ENCODE data around the gene THOP1.
"Not testable (repeated sequence)": the region's sequence is repeated elsewhere in the genome, so short reads cannot be mapped to it uniquely, and the experiment has no call there.

Gene THOP1

GRCh38 chr19:2782936-2783780 is 2.1 kb upstream of the THOP1 start, which contains the start of gene SGTA:
Gene SGTA (minus strand): TSS chr19:2783273. CDS start chr19:2769068, 14,205 bp downstream.
- DNase-seq (ENCODE audit: low read depth): peak; percentile 96

DNA sequence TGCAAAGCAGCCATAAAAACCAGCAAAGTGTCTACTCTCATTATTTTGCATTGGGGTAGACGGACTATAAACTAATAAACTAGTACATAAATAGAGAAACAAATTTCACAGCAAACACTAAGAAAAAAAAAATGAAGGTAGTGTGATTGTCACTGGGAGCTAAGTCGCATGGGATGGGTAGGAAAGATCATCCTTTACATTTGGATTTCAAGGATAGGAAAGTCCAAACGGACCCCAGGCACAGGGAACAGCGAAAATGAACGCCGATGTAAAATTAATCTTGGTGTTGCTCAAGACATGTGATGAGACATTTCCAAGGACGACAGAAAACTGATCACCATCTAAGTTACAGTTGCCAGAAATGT is 1.5 kb upstream of the THOP1 start:
- no peak for DNase-seq (ENCODE audit: low read depth)

- no peak for DNase-seq (ENCODE audit: low read depth)
Observed at GRCh38 chr19:2787115-2787514, 1.8 kb downstream of the THOP1 start.

DNA sequence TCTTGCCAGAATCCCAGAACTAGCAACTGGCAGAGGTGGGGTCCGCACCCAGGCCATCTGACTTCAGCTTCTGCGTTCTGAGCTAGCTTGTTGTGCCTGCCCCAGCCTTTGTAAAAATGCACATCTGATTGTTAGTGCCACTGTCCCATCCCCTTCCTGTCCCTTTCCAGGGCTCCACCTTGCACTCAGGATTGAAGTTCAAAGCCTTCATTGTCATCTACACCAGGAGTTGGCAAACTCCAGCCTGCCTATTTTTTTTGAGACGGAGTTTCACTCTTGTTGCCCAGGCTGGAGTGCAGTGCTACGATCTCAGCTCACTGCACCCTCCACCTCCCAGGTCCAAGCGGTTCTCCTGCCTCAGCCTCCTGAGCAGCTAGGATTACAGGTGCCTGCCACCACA is 2.9 kb downstream of the THOP1 start:
- no peak for DNase-seq (ENCODE audit: low read depth)

DNA sequence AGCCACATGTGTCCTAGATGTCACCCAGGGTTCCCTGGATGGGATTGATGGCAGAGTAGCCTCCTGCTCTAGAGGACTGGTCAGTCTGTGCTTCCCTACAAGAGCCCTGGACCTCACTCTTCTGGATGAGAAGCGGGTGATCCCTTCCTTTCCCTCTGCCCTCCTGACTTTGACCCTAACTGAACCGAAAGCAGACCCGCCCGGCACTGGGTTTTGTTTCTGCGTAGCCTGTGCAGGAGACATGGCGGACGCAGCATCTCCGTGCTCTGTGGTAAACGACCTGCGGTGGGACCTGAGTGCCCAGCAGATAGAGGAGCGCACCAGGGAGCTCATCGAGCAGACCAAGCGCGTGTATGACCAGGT is 4.9 kb downstream of the THOP1 start:
- no peak for DNase-seq (ENCODE audit: low read depth)

DNA sequence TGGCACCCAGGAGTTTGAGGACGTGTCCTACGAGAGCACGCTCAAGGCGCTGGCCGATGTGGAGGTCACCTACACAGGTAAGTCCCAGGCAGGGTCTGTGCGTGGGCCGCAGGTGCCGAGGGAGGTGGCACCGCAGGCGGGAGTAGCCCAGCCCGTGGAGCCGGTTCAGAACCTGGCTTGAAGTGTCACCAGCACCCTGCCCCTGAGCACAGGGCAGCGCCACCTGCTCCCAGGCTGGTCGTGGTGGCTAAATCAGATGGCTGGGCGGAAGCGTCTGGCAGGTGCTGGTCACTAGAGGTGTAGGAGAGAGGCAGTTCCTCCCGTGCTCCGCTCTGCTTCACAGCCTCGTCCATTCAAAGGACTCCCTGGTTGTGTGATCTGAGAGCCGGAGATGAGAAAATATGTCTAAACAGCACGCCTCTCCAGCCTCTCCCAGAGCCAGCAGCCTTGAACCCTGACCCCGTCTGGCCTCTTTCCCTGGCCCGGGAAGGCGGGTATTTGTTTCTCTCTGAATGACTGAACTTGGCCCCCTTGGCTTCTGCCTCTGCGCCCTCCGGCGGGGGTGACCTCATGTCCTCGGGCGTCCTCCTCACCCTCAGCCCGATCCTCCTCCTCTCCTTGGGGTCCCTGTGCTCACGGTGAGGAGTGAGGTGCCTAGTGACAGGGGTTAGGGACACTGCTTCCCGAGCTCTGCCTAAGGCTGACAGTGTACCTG is 5.4 kb downstream of the THOP1 start:
- no peak for DNase-seq (ENCODE audit: low read depth)

GRCh38 chr19:2791440-2791839 is 6.1 kb downstream of the THOP1 start:
- DNase-seq (ENCODE audit: low read depth): no peak

- DNase-seq (ENCODE audit: low read depth): no peak
Observed at GRCh38 chr19:2791876-2792275, 6.6 kb downstream of the THOP1 start.

DNA sequence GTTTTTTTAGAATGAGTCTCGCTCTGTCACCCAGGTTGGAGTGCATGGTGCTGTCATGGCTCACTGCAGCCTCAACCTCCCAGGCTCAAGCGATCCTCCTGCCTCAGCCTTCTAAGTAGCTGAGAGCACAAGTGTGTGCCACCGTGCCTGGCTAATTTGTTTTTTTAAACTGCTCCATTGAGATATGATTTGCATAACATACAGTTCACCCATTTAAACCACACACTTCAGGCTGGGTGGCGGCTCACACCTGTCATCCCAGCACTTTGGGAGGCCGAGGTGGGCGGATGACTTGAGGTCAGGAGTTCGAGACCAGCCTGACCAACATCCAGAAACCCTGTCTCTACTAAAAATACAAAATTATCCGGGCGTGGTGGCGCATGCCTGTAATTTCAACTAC is 7.4 kb downstream of the THOP1 start:
- not testable (repeated sequence) for DNase-seq (ENCODE audit: low read depth)

- DNase-seq (ENCODE audit: low read depth): no peak
Observed at GRCh38 chr19:2793126-2793525, 7.8 kb downstream of the THOP1 start.

DNA sequence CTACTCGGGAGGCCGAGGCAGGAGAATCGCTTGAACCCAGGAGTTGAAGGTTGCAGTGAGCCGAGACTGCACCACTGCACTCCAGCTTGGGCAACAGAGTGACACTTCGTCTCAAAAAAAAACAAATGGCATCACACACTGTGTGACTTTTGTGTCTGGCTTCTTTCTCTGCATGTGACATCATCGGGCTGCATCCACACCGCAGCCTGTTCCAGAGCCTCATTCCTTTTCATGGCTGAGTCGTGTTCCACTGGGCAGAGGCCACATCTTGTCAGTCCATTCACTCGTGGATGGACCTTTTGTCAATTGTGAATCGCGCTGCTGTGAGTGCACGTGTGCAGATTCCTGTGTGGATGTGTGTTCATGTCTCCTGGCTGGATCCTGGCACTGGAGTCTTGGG is 8.3 kb downstream of the THOP1 start:
- DNase-seq (ENCODE audit: low read depth): no peak

DNA sequence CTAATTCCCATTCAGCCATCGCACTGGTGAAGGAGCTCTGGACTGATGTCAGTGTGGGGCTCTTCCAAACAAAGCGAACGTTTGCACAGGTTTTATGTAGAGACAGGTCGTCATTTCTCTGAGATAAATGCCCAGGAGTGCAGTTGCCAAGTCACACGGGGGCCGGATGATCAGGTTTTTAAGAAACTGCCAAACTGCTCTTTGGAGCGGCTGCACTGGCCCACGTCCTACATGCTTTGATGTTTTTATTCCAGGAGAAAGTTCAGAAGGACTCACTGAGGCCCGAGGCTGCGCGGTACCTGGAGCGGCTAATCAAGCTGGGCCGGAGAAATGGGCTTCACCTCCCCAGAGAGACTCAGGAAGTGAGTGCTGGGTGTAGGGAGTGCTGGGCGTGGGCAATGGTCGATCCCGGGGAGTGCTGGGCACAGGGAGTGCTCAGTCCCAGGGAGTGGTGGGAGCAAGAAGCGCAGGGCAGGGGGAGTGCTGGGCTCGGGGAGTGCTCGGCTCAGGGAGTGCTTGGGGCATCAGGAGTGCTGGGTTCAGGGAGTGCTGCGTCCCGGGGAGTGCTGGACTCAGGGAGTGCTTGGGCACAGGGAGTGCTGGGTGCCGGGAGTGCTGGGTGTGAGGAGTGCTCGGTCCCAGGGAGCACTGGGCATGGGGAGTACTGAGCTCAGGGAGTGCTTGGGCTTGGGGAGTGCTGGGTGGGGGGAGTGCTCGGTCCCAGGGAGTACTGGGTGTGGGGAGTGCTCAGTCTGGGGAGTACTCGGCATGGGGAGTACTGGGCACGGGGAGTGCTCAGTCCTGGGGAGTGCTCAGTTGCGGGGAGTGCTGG is 10.7 kb downstream of the THOP1 start:
- DNase-seq (ENCODE audit: low read depth): no peak

GRCh38 chr19:2796659-2797266 is 11.5 kb downstream of the THOP1 start:
- no peak for DNase-seq (ENCODE audit: low read depth)

DNA sequence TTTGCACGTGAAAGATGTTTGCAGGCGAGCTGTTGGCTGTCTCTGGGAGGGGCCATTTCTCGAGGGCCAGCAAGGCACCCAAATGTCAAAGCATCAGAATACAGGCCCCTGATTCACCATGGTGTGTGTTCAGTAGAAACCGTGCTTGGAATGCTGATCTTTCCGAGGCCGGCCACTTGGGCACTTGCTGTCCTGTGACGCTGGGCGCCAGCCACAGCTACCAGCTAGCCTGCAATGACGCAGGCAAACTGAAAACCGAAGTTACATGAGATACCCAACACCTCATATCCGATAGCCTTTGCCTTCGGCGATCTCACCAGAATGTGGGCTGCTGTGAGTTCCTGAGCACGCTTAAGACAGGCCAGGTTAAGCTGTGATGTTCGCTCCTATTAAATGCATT is 12.0 kb downstream of the THOP1 start:
- no peak for DNase-seq (ENCODE audit: low read depth)

DNA sequence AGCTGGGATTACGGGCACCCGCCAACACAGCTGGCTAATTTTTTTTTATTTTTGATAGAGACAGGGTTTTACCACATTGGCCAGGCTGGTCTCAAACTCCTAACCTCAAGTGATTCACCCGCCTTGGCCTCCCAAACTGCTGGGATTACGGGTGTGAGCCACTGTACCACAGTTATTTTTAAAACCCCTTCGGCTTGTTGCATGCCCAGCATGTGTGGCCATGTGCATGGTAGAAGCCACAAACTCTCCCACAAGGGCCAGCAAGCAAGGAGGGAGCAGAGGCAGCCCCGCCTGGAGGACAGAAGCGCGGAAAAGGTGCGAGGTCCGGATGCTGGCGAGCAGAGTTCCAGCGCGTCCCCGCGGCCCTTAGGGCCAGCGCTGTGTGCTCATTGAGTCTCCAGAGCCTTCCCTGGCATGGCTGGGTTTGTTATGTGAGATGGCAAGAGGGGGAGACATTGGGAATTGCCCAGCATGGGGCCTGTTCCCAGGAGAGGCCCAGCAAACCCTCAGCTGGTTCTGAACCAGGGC is 12.9 kb downstream of the THOP1 start:
- DNase-seq (ENCODE audit: low read depth): no peak

DNA sequence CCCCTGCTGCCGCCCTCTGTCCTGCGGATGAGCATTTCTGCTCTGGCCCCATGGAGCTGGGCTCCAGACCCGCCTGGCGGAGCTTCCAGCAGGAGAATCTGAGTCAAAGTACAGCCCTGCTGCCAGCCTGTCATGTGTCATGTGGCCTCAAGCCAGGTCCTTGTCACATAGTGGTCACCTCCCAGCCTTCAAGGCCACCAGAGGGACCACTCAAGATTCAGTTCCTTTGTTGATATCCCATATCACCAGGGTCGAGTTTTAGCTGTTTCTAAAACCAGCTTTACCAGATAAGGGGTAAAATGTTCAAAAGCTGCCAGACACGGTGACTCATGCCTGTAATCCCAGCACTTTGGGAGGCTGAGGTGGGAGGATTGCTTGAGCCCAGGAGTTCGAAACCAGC is 13.4 kb downstream of the THOP1 start:
- DNase-seq (ENCODE audit: low read depth): no peak

GRCh38 chr19:2799273-2800020 is 14.1 kb downstream of the THOP1 start:
- DNase-seq (ENCODE audit: low read depth): no peak

DNA sequence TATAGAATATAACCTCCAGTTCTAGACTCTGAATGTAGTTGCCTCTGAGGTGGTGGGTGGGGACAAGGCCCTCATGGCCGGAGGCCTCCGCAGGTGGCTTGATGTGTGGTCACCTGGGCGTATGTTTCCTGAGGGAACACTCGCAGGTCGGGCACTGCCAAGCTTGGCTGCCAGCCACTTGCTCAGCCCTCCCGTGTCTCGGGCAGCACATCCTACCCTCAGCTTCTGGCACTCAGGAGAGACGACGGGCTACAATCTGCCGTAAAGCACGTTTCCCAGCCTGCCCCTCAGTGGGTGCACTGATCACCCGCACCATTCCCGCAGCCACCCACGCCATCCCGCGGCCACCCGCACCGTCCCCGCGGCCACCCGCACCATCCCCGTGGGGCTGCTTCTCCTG is 15.2 kb downstream of the THOP1 start:
- no peak for DNase-seq (ENCODE audit: low read depth)

DNA sequence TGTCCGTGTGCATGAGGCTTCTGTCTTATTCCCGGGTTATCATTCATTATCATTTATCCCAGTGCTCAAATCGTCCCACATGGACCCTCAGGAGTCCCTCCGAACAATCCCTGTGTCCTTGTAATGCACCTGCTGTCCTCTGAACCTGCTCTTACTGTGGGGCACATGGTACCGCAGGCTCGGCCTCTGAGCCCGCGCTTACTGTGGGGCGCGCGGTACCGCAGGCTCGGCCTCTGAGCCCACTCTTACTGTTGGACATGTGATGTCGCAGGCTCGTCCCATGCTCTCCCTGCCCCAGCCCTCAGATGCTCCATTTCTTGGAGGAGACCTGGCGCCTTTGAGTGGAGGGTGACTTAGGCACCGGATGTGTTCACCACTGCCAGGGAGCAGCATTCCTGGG is 17.5 kb downstream of the THOP1 start:
- DNase-seq (ENCODE audit: low read depth): no peak

DNA sequence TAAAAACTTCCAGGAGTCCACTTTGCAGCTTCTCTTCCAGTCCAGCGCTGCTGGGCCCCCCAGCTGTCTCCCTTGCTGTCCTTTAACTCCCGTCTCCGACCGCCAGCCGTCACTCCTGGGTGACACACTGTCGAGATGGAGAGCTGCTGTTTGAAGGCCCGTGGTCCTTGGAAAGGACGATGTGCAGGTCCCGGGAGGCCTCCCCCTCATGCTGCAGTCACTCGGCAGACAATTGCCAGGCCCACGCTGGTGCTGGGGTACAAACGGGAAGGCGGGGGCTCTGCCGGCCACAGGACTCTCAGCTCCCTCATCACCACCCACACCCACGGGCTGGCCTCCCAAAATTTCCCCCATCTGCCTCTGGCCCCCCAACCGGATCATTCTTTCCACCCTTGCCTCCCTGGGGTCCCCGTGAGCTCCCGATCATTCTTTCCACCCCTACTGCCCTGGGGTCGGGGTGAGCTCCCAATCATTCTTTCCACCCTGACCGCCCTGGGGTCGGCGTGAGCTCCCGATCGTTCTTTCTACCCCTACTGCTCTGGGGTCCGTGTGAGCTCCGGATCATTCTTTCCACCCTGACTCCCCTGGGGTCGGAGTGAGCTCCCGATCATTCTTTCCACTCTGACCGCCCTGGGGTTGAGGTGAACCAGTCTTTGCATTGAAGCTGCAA is 18.3 kb downstream of the THOP1 start:
- no peak for DNase-seq (ENCODE audit: low read depth)
